K562 (cell line): Measurements from ENCODE around the gene GSDME. TPM values are rescaled to one million over a fixed set of nuclear protein-coding genes. Genes with fewer than 3 reads are reported as not detected.

Source experiments
- ATF1 ChIP-seq, 2 experiments: fragments of 450-650 bp in 1 of 2; IDR thresholded peaks; 2 replicates each; pipeline ENCODE4 v1.6.1; 2016; ENCODE audit warnings: missing compliant biosample characterization in 1 of 2, missing genetic modification characterization in 1 of 2
- BRD9 ChIP-seq: fragments of 450-650 bp; IDR thresholded peaks from 2 replicates; pipeline ENCODE4 v1.6.1; 2018; ENCODE audit warnings: low read depth; ENCODE audit not compliant: partially characterized antibody
- CBX1 ChIP-seq: sonication (generic); IDR thresholded peaks from 2 replicates; pipeline ENCODE4 v1.6.1; 2016; ENCODE audit warnings: antibody characterized with exemption, low read depth, mild to moderate bottlenecking
- DEAF1 ChIP-seq: fragments of 450-650 bp; formaldehyde crosslinking; IDR thresholded peaks from 2 replicates; pipeline ENCODE4 v1.4.0; 2020; ENCODE audit warnings: mild to moderate bottlenecking, moderate library complexity
- E4F1 ChIP-seq: fragments of 250-450 bp; sonication (Bioruptor Pico); IDR thresholded peaks from 2 replicates; pipeline ENCODE4 v1.5.0; 2021; ENCODE audit warnings: mild to moderate bottlenecking, borderline replicate concordance
- EP300 ChIP-seq: IDR thresholded peaks from 2 replicates; pipeline ENCODE4 v1.6.1; 2012; ENCODE audit warnings: low read length, improper control_type of control experiment
- FOXK1 ChIP-seq: sonication (generic); formaldehyde crosslinking; IDR thresholded peaks from 2 replicates; pipeline ENCODE4 v1.8.0; 2022; ENCODE audit warnings: missing genetic modification reagents, mild to moderate bottlenecking, borderline replicate concordance
- HIVEP1 ChIP-seq: fragments of 250-450 bp; sonication (Bioruptor Pico); IDR thresholded peaks from 2 replicates; pipeline ENCODE4 v1.4.0; 2020; ENCODE audit warnings: mild to moderate bottlenecking
- JUN ChIP-seq, 2 experiments: sonication (generic) in 1 of 2; formaldehyde crosslinking in 1 of 2; IDR thresholded peaks; 2 replicates each; pipeline versions ENCODE4 v1.6.1 to v1.8.0; 2012 to 2022; ENCODE audit warnings: borderline replicate concordance in 2 of 2, mild to moderate bottlenecking in 2 of 2, improper control_type of control experiment in 1 of 2, low read depth in 1 of 2, low read length in 1 of 2, missing genetic modification reagents in 1 of 2
- KLF6 ChIP-seq: fragments of 250-450 bp; sonication (Bioruptor Pico); IDR thresholded peaks from 2 replicates; pipeline ENCODE4 v1.4.0; 2020; ENCODE audit warnings: mild to moderate bottlenecking, moderate library complexity, borderline replicate concordance
- MEF2A ChIP-seq: IDR thresholded peaks from 2 replicates; pipeline ENCODE4 v1.6.1; 2011; ENCODE audit warnings: low read depth, mild to moderate bottlenecking, low read length, moderate library complexity; ENCODE audit not compliant: control insufficient read depth
- NCOR1 ChIP-seq: fragments of 450-650 bp; IDR thresholded peaks from 2 replicates; pipeline ENCODE4 v1.6.1; 2016; ENCODE audit warnings: mild to moderate bottlenecking, moderate library complexity
- PTTG1 ChIP-seq: fragments of 450-650 bp; IDR thresholded peaks from 2 replicates; pipeline ENCODE4 v1.6.1; 2016; ENCODE audit warnings: low read depth, mild to moderate bottlenecking, missing genetic modification characterization, missing compliant biosample characterization
- TCF3 ChIP-seq: sonication (generic); formaldehyde crosslinking; IDR thresholded peaks from 2 replicates; pipeline ENCODE4 v1.4.0; 2020; ENCODE audit warnings: mild to moderate bottlenecking, missing genetic modification reagents
- ZBTB17 ChIP-seq: fragments of 450-650 bp; formaldehyde crosslinking; IDR thresholded peaks from 2 replicates; pipeline ENCODE4 v1.4.0; 2020; ENCODE audit warnings: mild to moderate bottlenecking
- ZBTB9 ChIP-seq: fragments of 450-650 bp; formaldehyde crosslinking; IDR thresholded peaks from 2 replicates; pipeline ENCODE4 v1.4.0; 2020; ENCODE audit warnings: mild to moderate bottlenecking, moderate library complexity
- ZNF449 ChIP-seq: fragments of 250-450 bp; sonication (Bioruptor Pico); IDR thresholded peaks from 2 replicates; pipeline ENCODE4 v1.8.0; 2022; ENCODE audit warnings: moderate library complexity, mild to moderate bottlenecking, inconsistent platforms
- ZNF561 ChIP-seq: fragments of 450-650 bp; formaldehyde crosslinking; conservative IDR thresholded peaks from 2 replicates; pipeline ENCODE4 v1.4.0; 2020; ENCODE audit warnings: mild to moderate bottlenecking, moderate library complexity
- ZNF75A ChIP-seq: fragments of 450-650 bp; formaldehyde crosslinking; IDR thresholded peaks from 2 replicates; pipeline ENCODE4 v1.4.0; 2020; ENCODE audit warnings: mild to moderate bottlenecking
- ZNF766 ChIP-seq: fragments of 200-800 bp; sonication (Bioruptor generic); conservative IDR thresholded peaks from 2 replicates; pipeline ENCODE4 v1.6.1; 2016; ENCODE audit warnings: missing genetic modification characterization, missing compliant biosample characterization
- polyA plus RNA-seq, 8 experiments: library from polyadenylated mRNA; depleted of rRNA in 4 of 8; stranded (reverse) in 5 of 8; unstranded in 3 of 8; fragments of >200 nt; fragmentation: Nextera tagmentation in 2 of 8; fragmentation: Illumina TruSeq in 1 of 8; extraction: Ambion mirVana in 2 of 8; extraction: Trizol in 1 of 8; gene quantifications; 2 replicates each; pipeline versions ENCODE4 v1.2.1 to v1.2.3, GENCODE V29; 2011 to 2014; ENCODE audit warnings: inconsistent platforms in 1 of 8, missing spikeins in 1 of 8
- total RNA-seq, 7 experiments: library from RNA; depleted of rRNA in 6 of 7; stranded (reverse); fragments of >200 nt in 6 of 7; fragmentation: Illumina TruSeq in 2 of 7; extraction: Trizol in 2 of 7; gene quantifications; 2 replicates each; pipeline versions ENCODE4 v1.2.1 to v1.2.3, GENCODE V29; 2011 to 2021; ENCODE audit warnings: low replicate concordance in 1 of 7

GSDME gene
- total and polyA plus RNA-seq, 9 of the 15 experiments (the other 6 are each of a cell fraction or from before 2014, with no cell fraction given): 0.37 to 1.9 (median 0.62) TPM

GRCh38 chr7:24778543-24779282 is 21.4 kb upstream of the GSDME start (continued):
- TF ChIP-seq ZBTB9 (CRISPR knock-in tag): peak; percentile 89
- TF ChIP-seq FOXK1 (CRISPR knock-in tag): no peak
- TF ChIP-seq KLF6: peak; percentile 79
- TF ChIP-seq CBX1: peak; percentile 42; the same call in 1 of the 2 replicates
- no peak for TF ChIP-seq HIVEP1 (CRISPR knock-in tag)
- no peak for TF ChIP-seq NCOR1
- TF ChIP-seq BRD9: peak; percentile 23
- TF ChIP-seq EP300: peak; percentile 92
- TF ChIP-seq ZNF561 (CRISPR knock-in tag): peak; percentile 68; the same call in 1 of the 2 replicates
- TF ChIP-seq ZNF75A (CRISPR knock-in tag): peak; percentile 33; the same call in 1 of the 2 replicates
- peak; percentile 83; the same call in 1 of the 2 replicates for TF ChIP-seq ZBTB17
- 0 out of 2 replicates have a peak, but pooled peaks have one; percentile 37 for TF ChIP-seq DEAF1 (CRISPR knock-in tag)
- TF ChIP-seq ZNF766: peak; percentile 88
- TF ChIP-seq TCF3 (CRISPR knock-in tag): 0 out of 2 replicates have a peak, but pooled peaks have one; percentile 28
- peak; percentile 79 for TF ChIP-seq MEF2A
- TF ChIP-seq E4F1 (CRISPR knock-in tag): 0 out of 2 replicates have a peak, but pooled peaks have one; percentile 54
- TF ChIP-seq ZNF449 (CRISPR knock-in tag): peak; percentile 84
- TF ChIP-seq ATF1 (CRISPR knock-in tag; IDR thresholded peaks at IDR 0.05): no peak
- TF ChIP-seq ATF1 (tag; IDR thresholded peaks at IDR 0.05): peak; percentile 50; the same call in 1 of the 2 replicates
- TF ChIP-seq JUN (IDR thresholded peaks at IDR 0.05; ENCODE audit: borderline replicate concordance, low read depth, low read length): peak; percentile 78
- TF ChIP-seq JUN (CRISPR knock-in tag; IDR thresholded peaks at IDR 0.05; ENCODE audit: borderline replicate concordance): no peak
- peak; percentile 83 for TF ChIP-seq PTTG1 (tag)
